HG02884 (cell line): ENCODE measurements around the gene EFCAB10.
A peak's percentile ranks its signal among the peaks of the same experiment; 100 is the strongest.

Experiments used
- ATAC-seq: cut with Tn5 transposase; IDR thresholded peaks from one replicate; pipeline ENCODE4 v1.9.1; 2021; ENCODE audit warnings: mild to moderate bottlenecking, moderate library complexity; ENCODE audit not compliant: unreplicated experiment

Gene EFCAB10, protein sequence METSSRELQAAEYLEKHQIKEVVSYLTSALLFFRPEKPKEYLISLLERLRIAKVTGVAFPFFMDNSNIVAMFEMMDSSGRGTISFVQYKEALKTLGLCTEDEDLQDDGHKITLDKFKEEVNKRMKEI

DNA sequence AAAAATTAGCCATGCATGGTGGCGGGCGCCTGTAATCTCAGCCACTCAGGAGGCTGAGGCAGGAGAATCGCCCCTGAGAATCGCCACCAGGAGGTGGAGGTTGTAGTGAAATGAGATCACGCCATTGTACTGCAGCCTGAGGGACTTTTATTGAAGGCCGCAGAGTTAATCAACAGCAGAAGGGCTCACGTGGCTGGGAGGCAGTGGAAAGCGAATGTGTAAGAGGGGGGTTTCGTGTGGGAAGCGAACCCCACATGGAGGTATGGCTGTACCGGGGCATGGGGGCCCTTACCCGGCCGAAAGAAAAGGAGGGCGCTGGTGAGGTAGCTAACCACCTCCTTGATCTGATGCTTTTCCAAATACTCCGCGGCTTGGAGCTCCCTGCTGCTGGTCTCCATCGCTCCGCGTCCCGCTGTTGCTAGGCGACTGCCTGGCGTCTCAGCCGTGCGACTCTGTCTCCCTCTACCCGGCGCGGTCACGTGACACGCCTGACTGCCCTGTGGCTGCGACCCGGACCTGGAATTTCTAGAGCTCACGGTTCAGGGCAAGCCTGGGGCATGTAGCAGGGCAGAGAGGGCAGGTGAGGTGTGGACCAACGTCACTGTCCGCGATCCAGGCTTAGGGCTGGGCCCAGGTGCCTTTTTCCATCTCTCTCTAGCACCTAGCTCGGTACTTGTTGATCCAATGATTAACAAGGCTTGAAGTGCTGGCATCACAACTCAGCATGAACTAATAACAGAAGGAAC, at the start of gene EFCAB10:
Gene EFCAB10, minus strand, starts transcription at position 428 of the 746 bp plus-strand sequence. Its CDS starts 30 bp downstream, at position 398.
- ATAC-seq: peak; percentile 72

DNA sequence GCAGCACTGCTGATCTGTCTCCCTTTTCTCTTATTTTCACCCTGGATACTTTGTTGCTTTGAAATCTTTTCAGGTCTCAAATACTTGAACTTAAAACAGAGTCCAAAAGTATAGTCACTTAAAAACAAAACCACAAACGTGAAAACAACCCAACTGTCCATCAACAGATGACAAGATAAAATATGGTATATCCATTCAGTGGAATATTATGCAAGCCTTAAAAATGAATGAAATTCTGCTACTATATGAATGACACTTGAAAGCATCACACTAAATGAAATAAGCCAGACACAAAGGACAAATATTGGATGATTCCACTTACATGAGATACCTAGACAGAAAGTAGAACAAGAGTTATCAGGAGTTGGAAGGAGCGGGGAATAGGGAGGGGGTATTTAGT, 44.7 kb upstream of the EFCAB10 start:
- no peak for ATAC-seq

DNA sequence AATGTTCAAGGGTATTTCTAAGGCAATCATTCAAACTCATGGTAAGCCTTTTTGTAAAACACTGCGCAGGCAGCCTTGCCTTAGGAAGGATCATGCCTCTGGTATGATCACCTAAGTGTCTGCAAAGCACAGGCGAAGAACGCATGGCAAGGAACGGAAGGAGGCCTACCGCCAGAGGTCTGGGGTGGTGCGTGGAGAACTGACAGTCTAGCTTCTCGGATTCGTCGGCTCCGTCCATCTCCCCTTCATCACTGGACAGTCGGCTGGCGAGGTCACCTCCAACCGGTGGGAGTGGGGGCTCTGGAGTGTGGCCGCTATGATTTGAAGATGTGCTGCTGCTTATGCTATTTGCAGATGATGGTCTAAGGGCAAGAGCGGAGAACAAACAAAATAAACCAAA, 42.6 kb upstream of the EFCAB10 start:
- ATAC-seq: no peak

GRCh38 chr7:105623378-105623777, 42.1 kb upstream of the EFCAB10 start:
- ATAC-seq: no peak

- no peak for ATAC-seq
Observed at GRCh38 chr7:105622106-105622731, 40.9 kb upstream of the EFCAB10 start.

GRCh38 chr7:105621617-105622016, 40.3 kb upstream of the EFCAB10 start:
- ATAC-seq: no peak

DNA sequence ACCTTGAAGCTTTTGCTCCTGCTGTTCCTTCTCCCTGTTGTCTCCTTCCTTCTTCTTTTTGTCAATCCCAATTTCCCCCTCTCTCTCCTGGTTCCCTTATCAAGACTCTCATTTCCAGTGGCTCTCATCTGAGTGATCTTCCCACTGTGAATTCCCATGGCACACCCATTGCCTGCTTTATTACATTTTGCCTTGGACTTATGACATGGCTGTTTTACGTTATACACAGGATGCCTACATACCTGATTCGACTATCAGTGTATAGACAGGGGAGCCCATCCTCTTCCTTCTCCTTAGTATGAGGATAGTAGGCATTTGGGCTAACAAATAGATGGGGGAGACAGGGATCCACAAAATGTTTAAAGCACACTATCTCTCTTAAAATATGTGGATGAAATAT, 39.9 kb upstream of the EFCAB10 start:
- no peak for ATAC-seq

DNA sequence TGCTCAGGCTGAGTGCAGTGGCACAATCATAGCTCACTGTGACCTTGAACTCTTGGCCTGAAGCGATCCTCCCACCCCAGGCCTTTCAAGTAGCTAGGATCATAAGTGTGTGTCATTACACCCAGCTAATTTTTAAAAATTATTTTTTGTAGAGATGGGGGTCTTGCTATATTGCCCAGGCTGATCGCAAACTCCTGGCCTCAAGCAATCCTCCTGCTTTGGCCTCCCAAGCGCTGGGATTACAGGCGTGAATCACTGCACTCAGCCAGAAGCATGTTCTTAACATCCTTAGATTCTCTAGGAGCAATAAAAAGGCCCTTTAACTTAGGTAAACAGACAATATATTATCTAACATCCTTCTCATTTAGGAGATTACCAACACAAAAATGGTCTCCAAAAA, 38.3 kb upstream of the EFCAB10 start:
- no peak for ATAC-seq

- no peak for ATAC-seq
Observed at GRCh38 chr7:105618016-105618296, 36.7 kb upstream of the EFCAB10 start.

DNA sequence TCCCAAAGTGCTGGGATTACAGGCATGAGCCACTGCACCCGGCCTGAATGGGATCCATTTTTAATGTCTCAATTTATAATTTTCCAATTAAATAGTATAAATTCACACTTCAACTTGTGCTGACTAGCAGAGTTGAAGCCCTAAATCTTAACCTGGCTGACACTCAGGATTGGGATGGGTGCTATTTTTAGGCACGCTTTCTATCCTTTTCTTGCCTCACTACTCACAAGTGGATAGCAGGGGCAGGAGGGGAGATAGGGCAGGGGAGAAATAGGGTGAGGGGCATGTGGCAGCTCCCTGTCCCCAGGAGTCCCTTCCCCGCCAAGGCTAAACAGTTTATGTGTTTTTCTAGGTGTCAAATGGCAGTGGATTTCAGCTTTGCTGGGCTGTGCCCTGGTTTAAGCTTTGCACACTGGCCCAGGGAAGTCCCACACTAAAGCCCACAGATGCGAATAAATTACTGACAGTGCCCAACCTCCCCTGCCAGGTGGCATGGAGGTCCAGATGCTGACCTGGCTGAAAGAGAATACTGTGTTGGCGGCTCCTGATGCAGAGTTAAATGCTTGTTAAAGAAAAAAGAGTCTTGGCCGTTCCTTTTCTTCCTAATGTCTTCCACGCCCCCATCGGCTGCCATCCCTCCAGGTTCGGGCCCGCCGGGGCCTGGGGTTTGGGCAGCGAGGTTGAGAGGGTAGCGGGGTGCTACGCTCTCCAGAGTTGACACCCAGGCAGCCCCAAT, 36.2 kb upstream of the EFCAB10 start:
- no peak for ATAC-seq

DNA sequence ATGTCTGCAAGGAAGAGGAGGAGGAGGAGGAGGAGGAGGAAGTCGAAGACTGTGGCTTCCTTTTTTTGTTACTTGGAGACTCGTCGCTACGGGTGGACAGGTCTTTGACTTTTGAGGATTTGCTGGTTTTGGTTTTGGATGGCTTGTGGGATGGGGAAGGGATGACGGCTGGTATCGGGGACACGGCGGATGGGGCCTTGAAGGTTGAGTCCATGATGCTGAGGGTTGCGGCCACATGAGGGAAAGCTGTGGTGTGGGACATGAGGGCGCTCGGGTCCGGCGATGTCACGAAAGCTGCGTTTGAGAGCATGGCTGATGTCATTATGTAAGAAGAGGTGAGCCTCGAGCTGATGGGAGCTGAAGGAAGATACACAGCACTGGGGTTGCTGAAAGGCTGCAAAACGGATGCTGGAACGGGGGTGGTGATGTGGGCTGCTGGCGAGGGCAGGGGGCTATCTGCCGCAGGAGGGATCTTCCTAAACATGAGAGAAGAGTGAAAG, 33.1 kb upstream of the EFCAB10 start:
- ATAC-seq: no peak

DNA sequence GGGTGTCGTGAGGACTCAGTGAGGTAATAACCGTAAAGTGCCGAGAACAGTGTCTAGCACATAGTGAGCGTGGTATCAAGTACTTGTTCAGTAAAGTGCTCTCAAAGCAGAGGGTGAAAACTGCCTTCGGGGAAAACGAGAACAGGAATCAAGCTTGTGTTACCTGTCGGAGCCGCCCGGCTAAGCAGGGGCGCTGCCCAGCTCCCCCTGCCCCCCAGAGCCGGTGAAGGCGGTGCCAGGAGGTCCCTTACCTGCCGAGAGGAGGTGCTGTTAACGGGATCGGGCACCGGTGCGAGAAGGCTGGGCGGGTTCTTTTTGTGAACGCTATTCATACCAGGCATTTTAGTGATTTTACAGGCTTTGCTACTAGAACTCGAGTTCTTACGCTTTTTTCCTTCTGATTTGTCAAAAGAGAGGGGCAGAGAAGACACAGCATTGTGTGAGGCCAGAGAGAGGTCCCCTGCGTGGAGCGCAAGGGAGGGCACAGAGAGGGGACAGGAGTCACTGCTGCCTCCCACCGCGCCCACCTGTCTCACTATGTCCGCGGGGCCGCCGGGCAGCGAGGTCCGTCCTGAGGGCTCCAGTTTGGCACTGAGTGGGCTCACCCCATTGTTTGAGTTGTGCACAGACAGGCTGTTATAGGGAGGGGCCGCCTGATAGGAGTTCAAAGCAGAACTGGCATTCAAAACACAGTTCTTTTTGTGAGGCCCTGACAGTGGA, 32.5 kb upstream of the EFCAB10 start:
- no peak for ATAC-seq

DNA sequence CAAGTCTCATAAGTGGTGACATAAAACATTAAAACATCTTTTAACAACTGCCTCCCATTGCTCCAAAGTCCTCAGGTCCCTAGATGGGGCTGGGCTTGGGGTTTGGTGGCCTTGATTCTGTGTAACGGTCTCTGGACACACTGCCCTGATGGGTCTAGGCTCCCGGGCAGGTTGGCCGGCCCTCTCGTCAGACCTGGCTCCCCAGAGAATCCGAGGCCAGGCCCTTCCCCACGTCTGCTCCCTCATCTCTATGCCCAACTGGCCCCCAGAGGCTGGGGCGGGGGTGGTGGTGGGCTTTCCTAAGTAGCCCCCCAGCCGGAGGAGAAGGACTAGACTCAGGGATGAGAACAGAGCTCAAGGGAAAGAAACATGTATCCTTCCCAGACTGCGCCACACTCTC, 31.5 kb upstream of the EFCAB10 start:
- ATAC-seq: no peak

DNA sequence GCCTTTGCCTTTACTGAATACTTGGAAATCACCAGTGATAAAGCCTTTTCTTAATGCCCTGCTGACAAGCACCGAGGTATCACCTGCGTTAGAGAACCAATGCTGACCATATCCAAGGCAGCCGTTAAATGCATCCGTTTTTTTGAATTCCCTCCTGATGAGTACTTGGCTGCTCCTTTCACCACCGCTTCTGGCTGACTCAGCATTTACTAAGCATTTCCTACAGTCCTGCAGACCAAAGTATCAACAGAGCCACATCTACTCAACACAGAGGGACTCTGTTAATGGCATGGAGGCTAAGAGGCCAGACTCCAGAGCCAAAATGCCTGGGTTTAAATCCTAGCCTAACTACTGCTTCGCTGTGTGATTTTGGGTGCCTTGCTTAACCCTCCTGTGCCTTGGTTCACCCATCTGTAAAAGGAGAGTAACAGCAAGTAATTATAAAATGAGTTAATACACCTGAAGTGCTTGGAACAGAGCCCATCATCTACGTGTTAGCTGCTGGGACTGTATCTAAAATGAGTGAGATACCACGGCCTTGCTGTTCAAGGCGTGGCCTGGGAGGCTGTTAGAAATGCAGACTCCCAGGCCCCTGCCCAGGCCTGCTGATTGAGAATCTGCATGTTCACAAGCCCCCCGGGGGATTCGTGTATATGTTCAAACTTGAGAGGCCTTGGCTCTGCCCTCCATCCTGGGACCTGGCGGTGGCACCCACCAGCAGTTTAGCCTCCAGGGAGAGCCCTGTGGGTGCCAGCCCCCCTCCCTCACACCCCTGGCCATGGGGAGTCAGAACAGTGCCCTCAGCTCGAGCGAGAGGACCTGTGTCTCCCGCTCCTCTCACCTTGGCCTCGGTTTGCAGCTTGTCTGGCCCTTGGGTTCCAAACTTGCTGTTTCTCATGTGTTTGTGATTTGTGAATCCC, 30.8 kb upstream of the EFCAB10 start:
- no peak for ATAC-seq

DNA sequence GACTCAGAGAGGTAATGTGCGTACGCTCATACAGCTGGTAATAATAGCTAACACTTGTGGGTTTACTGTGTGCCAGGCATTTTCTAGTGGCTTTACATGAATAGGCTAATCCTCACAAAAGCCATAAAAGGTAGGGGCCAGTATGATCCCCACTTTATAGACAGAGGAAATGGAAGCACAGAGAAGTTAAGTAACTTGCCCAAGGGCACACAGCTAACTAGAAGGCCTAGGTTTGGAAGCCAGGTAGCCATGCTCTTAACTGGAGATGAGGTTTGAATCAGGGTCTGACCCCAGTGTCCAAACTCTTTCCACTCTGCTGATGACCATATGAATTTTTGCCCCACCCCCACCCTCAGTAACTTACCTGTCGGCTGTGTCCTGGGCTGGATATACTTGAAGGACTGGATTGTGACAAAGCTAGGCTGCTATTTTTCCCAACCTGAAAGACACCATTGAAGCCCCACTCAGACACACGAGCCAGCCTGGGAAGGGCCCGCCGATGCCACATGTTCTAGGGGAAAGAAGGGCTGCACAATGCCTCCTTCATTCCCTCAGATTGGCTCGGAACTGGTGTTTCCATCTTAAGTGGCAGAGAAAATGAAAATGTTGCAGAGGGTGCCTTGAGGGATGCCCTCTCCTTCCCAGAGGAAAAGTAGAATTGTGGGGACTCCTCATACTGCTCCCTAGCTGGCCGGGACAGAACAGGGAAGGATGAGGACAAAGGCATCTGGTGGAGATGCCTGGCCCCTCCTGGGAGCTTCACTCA, 29.1 kb upstream of the EFCAB10 start:
- ATAC-seq: no peak

DNA sequence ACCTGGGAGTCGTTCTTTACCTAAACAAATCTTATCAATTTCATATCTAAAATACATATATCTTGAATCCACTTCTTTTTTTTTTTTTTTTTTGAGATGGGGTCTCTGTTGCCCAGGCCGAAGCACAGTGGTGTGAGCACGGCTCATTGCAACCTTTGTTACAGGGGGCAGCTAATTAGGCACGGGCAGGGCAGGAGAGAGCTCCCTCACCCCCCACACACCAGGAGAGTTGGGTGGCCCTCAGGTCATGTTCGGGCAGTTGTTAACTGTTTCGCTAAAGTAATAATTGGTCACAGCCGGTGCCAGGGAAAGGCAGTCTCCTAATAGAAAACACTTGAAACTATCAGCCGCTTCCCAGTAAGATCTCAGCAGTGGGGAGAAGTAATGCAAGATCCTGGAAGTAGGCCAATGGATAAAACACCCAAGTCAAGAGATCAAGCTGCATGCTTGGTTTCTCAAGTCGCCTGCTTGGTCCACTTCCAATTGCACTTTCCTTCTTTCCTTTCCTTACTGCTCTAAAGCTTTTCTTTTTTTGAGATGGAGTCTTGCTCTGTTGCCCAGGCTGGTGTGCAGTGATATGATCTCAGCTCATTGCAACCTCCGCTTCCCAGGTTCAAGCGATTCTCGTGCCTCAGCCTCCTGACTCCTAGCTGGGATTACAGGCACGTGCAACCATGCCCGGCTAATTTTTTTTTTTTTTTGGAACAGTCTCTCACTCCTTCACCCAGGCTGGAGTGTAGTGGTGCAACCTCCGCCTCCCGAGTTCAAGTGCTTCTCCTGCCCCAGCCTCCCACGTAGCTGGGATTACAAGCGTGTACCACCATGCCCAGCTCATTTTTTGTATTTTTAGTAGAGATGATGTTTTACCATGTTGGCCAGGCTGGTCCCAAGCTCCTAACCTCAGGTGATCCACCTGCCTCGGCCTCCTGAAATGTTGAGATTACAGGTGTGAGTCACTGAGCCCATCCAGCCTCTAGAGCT, 21.3 kb upstream of the EFCAB10 start:
- no peak for ATAC-seq

- ATAC-seq: no peak
Observed at GRCh38 chr7:105600720-105601550, 19.6 kb upstream of the EFCAB10 start.
